GM19452 (cell line): ENCODE results near the gene CDH13.

Experiments
- ATAC-seq: cut with Tn5 transposase; IDR thresholded peaks from one replicate; pipeline ENCODE4 v1.9.1; 2021; ENCODE audit not compliant: unreplicated experiment

Gene CDH13

DNA sequence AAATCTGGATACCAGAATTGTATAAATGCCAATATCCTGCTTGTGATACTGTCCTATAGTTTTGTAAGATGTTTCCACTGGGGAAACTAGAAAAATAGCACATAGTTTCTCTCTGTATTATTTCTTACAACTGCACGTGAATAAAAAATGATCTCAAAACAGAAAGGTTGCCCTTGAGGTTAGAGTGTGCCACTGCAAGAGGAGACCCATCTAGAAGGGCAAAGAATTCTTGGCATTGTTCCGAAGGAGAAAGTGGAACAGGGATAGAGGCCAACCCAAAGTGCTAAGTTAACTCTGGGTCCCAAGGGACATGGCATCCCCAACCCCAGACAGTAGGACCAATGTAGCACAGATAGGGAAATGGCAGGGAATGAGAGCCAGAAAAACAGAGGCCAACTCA lies 703.5 kb downstream of the CDH13 start:
- no peak for ATAC-seq

DNA sequence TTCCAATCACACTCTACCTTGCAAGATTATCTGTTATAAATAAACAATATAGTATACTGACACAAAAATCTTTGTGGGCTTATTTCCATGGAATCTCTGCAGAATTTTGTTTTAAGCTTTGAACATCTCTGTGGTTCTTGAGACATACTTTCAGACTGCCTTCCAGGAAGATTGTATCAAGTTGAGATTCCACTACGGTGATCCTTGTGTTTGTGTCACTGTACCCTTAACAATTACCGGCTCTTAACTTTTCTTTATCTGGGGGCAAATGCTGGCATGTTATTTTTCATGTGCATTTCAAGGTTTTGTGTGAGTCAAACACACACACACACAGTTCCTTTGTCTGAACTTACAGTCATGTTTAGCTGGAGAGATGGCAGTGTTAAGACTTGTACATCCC lies 708.3 kb downstream of the CDH13 start:
- ATAC-seq, result no peak

DNA sequence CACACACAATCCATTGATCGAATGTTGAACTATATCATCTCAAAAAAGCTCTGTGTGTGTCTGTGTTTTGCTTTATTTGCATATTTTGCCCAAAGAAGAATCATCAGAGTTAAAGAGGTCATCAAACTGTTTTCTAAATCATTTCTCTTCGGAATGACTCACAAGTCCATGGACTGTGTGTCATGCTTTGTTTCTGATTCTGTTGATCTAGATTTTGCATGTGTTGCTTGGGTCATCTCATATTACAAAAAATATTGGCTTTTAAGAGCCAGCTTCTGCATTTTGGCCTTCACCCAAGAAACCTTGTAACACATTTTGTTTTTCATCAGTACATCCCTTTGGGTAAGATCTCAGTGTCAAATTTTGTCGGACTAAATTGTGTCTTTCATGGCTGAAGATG lies 709.8 kb downstream of the CDH13 start:
- no peak for ATAC-seq

DNA sequence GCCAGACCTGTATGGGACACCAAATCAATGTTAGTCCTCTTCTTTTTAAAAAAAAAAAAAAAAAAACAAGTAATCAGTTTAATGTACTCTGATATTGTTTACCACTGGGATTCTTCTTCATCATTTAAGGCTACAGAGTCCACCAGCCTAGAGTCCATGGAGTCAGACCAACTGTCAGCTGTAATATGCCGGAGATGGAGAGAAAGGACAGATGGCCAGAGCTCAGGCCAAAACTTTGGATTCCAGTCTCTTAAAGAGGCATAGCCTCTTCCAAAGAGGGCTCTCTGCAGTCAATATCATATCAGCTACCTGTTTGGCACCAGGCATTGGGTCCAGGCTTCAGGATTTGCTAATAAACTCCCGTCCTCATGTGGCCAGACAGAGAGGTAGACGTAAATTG lies 711.4 kb downstream of the CDH13 start:
- no peak for ATAC-seq

GRCh38 chr16:83338941-83339340 lies 712.2 kb downstream of the CDH13 start:
- ATAC-seq, result no peak

DNA sequence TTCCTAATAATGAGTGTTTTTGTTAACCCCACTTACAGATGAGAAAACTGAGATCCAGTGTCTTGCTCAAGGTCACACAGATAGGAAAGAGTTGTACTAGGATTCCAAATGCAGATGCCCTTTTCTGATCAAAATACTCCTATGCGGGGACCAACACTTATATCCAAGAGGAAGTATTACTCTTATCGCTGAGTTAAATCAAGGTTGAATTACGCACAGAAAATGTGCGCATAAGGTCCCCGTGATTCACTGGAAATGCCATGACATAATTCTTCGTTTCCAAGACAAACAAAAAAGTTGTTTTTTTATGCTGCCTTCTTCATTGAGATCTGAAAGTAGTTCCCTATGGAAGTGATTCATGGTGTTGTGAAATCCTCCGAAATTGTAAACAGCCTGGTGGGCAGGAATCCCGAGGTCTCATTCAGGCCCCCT lies 717.2 kb downstream of the CDH13 start:
- no peak for ATAC-seq

DNA sequence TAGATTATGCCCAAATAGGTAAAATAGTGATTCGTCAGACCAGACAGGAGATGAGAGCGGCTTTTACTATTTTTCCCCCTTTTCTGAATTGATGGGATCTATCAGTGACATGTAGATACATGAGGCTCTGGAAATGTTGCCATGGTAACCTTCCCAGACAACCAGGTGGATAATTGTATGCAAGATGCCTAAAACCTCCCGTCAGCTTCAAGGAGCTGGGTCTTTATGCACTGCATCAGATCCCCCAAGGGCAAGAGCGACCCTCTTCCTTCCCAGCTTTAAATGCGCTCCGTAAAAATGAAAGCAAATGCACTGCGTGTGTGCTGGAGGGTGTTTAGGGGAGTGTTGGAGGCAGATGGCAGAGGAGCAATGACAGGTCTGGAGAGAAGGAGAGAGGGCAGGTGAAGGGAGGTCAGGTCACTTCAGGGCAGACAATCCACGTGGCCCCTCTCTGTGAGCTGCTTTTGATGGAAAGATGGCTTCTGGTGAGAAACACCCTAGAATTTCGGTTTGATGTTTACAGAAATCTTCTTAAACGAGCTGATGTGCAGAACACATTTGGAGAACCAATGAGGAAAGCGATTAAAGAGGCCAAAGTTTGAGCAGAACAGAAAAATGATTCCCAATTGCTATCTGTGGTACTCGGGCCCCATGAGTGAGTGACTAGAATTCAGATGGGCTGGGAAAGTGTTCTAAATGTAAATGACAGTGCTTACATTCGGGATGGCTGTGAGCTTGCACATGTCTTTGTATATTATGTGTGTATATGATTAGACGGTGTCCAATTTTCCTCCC lies 719.3 kb downstream of the CDH13 start:
- no peak for ATAC-seq

DNA sequence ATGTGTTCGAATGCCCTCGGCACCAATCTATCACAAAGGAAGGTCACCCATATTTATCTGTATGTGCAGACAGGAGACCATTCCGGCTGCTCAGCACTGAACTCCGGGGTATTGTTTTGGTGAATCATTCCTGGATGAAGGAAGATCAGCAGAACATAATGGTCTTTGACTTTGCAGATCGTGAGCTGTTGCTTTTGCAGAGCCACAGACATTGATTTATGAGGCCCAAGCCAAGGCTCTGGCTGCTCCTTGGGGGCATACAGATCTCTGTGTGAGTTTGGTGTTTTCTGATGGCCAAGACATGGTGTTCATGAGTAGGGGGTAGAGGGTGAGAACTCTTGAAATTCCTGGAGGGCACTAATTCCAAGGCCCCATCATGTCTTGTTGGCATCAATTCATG lies 722.2 kb downstream of the CDH13 start:
- ATAC-seq, result no peak

- ATAC-seq, result no peak
Measured at GRCh38 chr16:83350481-83350880, 723.7 kb downstream of the CDH13 start.

GRCh38 chr16:83351846-83352245 lies 725.1 kb downstream of the CDH13 start:
- ATAC-seq, result no peak

- no peak for ATAC-seq
Measured at GRCh38 chr16:83353241-83353640, 726.5 kb downstream of the CDH13 start.

- ATAC-seq, result no peak
Measured at GRCh38 chr16:83354015-83354414, 727.2 kb downstream of the CDH13 start.

GRCh38 chr16:83355570-83356218 lies 728.9 kb downstream of the CDH13 start:
- no peak for ATAC-seq

DNA sequence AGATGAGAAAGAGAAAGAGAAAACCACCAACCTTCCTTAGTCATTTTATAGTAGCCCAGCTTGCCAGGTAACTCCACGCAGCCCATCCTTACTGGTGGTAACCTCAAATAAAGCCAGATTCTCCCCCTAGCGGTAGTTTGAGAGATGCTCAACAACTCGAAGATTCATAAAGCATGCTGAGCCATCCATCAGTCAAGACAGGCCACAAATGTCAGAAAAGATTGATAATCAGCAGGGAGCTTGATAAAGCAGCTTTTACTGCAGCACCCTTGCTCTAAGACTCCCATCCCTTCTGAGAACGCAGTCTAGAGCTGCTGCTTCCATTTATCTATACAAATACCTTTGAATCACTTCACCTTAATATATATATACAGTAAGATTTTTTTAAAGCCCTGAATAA lies 729.5 kb downstream of the CDH13 start:
- ATAC-seq, result peak; percentile 71

GRCh38 chr16:83356986-83357385 lies 730.2 kb downstream of the CDH13 start:
- no peak for ATAC-seq

DNA sequence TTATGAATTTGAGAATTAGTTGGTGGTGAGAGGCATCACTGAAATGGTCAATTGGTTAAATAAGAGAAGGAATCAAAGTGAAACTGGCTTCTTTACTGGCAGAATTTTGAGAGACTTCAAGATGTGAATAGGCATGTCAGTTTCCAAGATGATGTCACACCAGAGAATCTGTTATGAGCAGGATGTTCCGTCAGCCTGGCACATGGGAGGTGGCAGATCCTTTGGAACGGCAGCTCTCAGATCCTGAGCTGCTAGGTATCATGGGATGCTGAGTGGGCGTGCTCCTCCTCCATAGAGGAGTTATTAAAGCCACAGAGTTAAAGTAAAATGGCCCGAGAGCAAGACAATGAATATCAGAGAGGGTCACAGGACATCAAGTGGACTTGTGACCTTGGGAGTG lies 736.8 kb downstream of the CDH13 start:
- ATAC-seq, result no peak

DNA sequence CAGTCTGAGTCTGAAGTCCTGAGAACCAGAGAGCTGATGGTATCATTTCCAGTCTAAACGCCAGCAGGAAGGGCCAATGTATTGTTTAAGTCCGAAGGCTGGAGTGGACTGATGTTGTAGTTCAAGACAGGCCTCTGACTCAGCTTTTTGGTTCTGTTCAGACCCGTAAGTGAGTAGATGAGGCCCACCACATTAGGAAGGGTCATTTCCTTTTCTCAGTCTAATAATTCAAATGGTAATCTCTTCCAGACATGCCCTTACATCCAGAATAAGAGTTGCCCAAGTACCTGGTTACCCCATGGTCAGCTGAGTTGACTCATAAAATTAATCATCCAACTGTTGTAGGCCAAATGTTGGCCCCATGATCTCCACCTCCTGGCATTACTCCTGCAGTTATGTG lies 738.4 kb downstream of the CDH13 start:
- no peak for ATAC-seq

- ATAC-seq, result no peak
Measured at GRCh38 chr16:83366228-83366627, 739.5 kb downstream of the CDH13 start.

GRCh38 chr16:83374979-83375378 lies 748.2 kb downstream of the CDH13 start:
- no peak for ATAC-seq

GRCh38 chr16:83389751-83390150 lies 763.0 kb downstream of the CDH13 start:
- ATAC-seq, result no peak

GRCh38 chr16:83390759-83391158 lies 764.0 kb downstream of the CDH13 start:
- ATAC-seq, result no peak

DNA sequence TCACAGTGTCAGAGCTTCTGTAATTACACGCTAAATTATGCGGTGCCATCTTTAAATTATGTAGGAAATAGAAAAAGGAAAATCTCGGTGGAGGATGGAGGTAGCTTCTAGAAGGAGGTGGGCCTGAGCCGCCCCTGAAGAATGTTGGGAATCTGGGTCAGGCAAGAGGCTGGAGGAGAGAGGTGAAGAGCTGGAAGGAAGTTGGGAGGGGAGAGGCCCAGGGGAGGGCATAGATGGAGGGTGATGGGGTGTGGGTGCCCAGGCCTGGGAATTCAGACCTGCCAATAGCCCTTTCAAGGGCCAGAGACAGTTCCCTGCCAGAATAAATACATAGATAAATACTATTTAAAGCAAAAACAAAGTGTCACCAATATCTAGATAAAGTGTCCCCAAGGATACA lies 766.0 kb downstream of the CDH13 start:
- ATAC-seq, result no peak
